ENCODE data around the gene RASSF8. TPM values are rescaled to one million over a fixed set of nuclear protein-coding genes. Genes with fewer than 3 reads are reported as not detected.

The RASSF8 gene
- total and polyA plus RNA-seq, 9 of the 15 experiments (the other 6 are each of a cell fraction or from before 2014, with no cell fraction given) = 0.01 to 0.36 (median 0.12) TPM; not detected in 1

DNA sequence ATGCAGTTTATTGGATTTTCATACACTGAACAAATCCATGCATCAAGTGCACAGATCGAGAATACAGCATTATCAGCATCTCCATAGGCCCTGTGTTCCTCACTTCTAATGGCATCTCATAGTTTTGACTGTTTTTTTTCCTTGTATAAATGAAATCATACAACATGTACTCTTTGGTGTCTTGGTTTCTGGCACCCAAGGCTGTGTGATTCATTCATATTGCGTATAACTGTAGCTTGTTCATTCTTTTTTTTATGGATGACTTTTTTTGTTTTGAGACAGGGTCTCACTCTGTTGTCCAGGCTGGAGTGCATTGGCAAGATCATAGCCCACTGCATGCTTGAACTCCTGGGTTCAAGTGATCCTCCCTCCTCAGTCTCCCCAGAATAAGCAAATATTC, 14.3 kb downstream of the RASSF8 start:
- Histone ChIP-seq H3K27me3 (ENCODE audit: control insufficient read depth in 2 of 2, insufficient read depth in 2 of 2, low read length in 2 of 2) (peaks cover 0 to 14% of the 10 kb centered on the region in 2 experiments; a peak in 2 of 5 replicates), H4K20me1 (replicated peaks; ENCODE audit: control insufficient read depth, insufficient read depth, low read length) (peaks cover 3% of the 10 kb centered on the region; the same call in 1 of the 2 replicates), H3K79me2 (ENCODE audit: control insufficient read depth, insufficient read depth, low read length) (no peaks in the 10 kb centered on the region), H3K4me2 (ENCODE audit: insufficient read depth, low read length) (no peak overlapping the region), H3K27ac (ENCODE audit: extremely low read depth, low read depth, low read length) (no peak overlapping the region), H3K9me3 (replicated peaks; ENCODE audit: control insufficient read depth, insufficient read depth, low read depth, low read length) (no peaks in the 10 kb centered on the region), H3K4me3 (no peak overlapping the region), H3K36me3 (ENCODE audit: control insufficient read depth, insufficient read depth, low read length) (no peaks in the 10 kb centered on the region), H2AFZ (ENCODE audit: low read depth, low read length) (no peak overlapping the region), H3K9me1 (ENCODE audit: control insufficient read depth, insufficient read depth, low read length) (no peaks in the 10 kb centered on the region), H3K9ac (ENCODE audit: insufficient read depth in 1 of 2, low read depth in 2 of 2, low read length in 2 of 2) (no peak overlapping the region), H3K4me1 (replicated peaks in 1 of 2; ENCODE audit: control insufficient read depth in 2 of 2, insufficient read depth in 2 of 2, low read length in 2 of 2) (no peaks in the 10 kb centered on the region)
- no peak for ATAC-seq
- FAIRE-seq = no peak
- DNase-seq (ENCODE audit: extremely low read depth in 1 of 4, low spot score in 3 of 4) = no peak
- ChIA-PET CTCF (ENCODE audit: low intra/inter-chr PET ratio) (no interaction called here), POLR2A (no interaction called here)
- in situ Hi-C loops (cut with MboI) = no loop called here
- no TSS peak for BruUV-seq (replicated peaks)
- TF ChIP-seq HDAC8 (tag; IDR thresholded peaks at IDR 0.05) (no peak), E2F3 (CRISPR knock-in tag; IDR thresholded peaks at IDR 0.05) (no peak), ZNF197 (CRISPR knock-in tag; IDR thresholded peaks at IDR 0.05; ENCODE audit: low read depth) (no peak), NCOA4 (IDR thresholded peaks at IDR 0.05; ENCODE audit: partially characterized antibody) (no peak)
- TF ChIP-seq, protein P1, sequence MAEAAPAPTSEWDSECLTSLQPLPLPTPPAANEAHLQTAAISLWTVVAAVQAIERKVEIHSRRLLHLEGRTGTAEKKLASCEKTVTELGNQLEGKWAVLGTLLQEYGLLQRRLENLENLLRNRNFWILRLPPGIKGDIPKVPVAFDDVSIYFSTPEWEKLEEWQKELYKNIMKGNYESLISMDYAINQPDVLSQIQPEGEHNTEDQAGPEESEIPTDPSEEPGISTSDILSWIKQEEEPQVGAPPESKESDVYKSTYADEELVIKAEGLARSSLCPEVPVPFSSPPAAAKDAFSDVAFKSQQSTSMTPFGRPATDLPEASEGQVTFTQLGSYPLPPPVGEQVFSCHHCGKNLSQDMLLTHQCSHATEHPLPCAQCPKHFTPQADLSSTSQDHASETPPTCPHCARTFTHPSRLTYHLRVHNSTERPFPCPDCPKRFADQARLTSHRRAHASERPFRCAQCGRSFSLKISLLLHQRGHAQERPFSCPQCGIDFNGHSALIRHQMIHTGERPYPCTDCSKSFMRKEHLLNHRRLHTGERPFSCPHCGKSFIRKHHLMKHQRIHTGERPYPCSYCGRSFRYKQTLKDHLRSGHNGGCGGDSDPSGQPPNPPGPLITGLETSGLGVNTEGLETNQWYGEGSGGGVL (CRISPR knock-in tag; IDR thresholded peaks at IDR 0.05) = no peak
- 2% methylated on average over 2 of the region's 2 CpGs for WGBS (ENCODE audit: insufficient coverage, low coverage, missing lambda C conversion rate)
- intact Hi-C loops (cut with micrococcal nuclease) = no loop called here
